HG02571 (cell line): ENCODE measurements around the gene HCN2.

ENCODE experiments used
- ATAC-seq: cut with Tn5 transposase; IDR thresholded peaks from one replicate; pipeline ENCODE4 v1.9.1; 2021; ENCODE audit warnings: mild to moderate bottlenecking, moderate library complexity; ENCODE audit not compliant: unreplicated experiment

HCN2 gene

DNA sequence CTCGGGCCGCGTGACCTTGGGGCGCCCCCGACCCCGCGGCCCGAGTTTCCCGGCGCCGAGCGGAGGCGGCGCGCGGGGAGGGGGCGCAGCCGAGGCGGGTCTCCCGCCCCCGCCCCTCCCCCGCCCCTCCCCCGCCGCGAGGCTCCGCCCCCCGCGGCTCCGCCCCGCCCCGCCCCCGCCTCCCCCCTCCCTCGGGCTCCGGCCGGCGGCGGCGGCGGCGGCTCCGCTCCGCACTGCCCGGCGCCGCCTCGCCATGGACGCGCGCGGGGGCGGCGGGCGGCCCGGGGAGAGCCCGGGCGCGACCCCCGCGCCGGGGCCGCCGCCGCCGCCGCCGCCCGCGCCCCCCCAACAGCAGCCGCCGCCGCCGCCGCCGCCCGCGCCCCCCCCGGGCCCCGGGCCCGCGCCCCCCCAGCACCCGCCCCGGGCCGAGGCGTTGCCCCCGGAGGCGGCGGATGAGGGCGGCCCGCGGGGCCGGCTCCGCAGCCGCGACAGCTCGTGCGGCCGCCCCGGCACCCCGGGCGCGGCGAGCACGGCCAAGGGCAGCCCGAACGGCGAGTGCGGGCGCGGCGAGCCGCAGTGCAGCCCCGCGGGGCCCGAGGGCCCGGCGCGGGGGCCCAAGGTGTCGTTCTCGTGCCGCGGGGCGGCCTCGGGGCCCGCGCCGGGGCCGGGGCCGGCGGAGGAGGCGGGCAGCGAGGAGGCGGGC lies at the start of gene HCN2:
TSS of gene HCN2 (plus strand) at position 189 of the 703 bp plus-strand sequence. CDS start at position 254, 65 bp downstream.
- no peak for ATAC-seq

GRCh38 chr19:540867-541637 lies 48.6 kb upstream of the HCN2 start:
- ATAC-seq = no peak

GRCh38 chr19:541699-542098 lies 48.0 kb upstream of the HCN2 start:
- ATAC-seq = no peak

DNA sequence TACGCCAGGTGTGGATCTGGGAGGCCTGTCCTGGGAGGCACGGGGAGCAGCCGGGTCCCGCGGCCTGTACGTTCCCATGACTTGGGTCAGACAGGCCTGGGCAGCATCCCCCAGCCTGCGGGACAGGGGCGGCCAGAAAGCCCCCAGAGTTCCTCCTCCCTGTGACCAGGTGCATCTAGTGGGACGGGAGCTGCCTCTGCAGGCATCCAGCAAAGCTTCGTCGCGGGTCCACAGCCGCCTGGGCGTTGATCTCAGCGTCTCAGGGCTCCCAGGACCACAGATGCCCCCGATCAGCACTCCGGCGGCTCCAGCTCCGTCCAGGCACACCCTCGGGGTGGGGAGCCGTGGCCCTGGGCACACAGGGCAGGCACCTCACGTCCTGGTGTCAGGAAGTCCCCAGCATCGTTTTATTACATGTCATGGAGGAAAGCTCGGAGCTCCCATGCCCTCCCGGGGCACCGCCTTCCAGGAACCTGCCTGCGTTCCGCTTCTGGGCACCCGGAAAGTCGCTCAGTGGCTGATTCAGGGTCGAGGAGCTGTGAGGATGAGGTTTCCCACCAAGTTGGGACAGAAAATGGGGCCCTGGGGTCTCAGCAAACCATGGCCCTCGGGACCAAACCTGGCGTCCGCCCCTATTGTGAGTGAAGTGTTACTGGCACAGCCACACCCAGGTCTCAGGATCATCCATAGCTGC lies 47.4 kb upstream of the HCN2 start:
- no peak for ATAC-seq

- ATAC-seq = no peak
Measured at GRCh38 chr19:543910-544608, 45.6 kb upstream of the HCN2 start, which contains the start of gene GZMM. Gene GZMM, plus strand, starts transcription at chr19:544053. Its CDS starts 19 bp downstream, at chr19:544072.

- no peak for ATAC-seq
Measured at GRCh38 chr19:547117-547516, 42.6 kb upstream of the HCN2 start.

DNA sequence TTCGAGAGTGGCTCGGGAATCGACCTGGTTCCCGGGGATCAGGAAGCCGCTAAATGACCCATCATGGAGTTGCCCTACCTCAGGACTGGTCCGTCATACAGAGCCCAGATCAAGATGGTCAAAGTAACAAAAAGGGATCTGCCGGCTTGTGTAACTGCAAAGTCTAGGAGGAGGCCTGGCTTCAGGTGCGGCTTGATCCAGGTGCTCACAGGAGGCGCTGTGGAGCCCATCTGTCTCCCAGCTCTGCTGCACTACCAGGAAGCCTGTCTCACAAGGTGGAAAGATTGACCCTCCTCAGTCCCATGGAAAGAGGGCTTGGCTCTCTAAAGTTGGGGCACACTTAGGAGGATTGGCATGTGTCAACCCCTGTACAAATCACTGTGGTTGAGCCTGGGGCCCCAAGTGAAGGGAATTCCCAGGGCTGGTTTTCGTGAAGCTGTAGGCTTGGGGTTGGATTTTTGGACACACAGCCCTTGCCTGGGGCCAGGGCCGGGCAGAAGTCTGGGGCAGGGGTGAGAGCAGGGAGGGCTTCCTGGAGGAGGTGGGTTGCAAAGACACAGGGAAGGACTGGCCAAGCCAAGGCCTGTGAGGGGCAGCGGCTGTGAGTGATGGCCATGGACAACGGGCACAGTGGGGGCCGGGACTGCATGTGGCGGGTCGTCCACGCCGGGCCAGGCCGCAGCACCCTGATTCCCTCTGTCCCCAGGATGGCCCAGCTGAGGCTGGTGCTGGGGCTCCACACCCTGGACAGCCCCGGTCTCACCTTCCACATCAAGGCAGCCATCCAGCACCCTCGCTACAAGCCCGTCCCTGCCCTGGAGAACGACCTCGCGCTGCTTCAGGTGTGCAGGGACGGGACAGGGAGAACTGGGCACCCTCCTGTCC lies 41.6 kb upstream of the HCN2 start:
- no peak for ATAC-seq

DNA sequence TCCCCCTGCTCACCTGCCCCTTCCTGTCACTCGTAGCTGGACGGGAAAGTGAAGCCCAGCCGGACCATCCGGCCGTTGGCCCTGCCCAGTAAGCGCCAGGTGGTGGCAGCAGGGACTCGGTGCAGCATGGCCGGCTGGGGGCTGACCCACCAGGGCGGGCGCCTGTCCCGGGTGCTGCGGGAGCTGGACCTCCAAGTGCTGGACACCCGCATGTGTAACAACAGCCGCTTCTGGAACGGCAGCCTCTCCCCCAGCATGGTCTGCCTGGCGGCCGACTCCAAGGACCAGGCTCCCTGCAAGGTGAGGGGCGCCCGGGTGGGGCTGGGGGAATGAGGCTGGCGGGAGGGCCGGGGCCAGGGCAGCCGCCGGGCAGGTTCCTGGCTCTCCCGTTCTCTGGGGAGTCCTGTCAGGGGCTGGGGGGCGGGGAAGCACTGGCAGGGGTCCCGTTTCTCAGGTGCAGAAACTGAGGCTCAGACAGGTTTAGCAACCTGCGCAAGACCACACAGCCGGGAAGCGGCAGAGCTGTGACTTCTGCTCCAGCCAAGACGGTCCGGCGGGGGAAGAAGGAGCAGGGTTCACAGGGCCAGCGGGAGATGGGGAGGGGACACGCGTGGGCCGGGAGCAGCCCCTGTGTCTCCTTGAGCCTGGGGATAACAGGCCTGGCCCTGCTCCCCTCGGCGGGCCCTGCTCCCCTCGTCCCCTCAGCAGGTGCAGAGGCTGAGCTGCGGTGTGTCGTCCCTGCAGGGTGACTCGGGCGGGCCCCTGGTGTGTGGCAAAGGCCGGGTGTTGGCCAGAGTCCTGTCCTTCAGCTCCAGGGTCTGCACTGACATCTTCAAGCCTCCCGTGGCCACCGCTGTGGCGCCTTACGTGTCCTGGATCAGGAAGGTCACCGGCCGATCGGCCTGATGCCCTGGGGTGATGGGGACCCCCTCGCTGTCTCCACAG lies 40.5 kb upstream of the HCN2 start:
- no peak for ATAC-seq

- no peak for ATAC-seq
Measured at GRCh38 chr19:554817-555216, 34.9 kb upstream of the HCN2 start.

- no peak for ATAC-seq
Measured at GRCh38 chr19:555474-555808, 34.2 kb upstream of the HCN2 start.

DNA sequence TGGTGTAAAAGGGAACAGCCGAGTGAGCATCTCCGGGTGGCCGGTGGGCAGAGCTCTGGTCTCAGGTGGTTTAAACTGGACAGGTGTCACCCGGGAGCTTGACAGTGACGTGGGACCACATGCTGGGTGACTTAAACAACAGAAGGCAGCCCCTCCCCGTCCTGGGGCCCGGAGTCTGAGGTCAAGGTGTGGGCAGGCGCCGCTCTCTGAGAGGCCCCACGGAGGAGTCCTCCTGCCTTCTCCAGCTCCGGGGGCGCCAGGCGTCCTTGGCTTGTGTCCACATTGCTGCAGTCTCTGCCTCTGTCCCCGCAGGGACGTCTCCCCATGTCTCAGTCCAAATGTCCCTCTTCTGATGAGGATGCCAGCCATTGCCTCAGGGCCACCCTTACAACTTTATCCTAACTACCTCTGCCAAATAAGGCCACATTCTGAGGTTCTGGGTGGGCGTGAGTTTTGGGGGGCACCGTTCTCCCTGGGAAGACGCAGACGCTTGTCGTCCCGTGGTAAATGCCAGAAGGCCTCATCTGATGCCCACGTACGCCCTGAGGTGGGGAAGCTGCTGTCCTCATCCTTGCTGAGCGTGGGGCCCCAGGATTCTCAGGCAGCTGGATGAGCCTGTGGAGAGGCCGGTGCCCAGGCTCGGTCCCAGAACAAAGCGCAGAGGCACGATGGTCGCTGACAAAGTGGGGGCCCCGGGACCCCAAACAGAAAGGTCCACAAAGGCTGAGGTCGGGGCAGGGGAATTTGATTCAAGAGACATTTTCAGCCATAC lies 32.9 kb upstream of the HCN2 start:
- ATAC-seq = no peak

DNA sequence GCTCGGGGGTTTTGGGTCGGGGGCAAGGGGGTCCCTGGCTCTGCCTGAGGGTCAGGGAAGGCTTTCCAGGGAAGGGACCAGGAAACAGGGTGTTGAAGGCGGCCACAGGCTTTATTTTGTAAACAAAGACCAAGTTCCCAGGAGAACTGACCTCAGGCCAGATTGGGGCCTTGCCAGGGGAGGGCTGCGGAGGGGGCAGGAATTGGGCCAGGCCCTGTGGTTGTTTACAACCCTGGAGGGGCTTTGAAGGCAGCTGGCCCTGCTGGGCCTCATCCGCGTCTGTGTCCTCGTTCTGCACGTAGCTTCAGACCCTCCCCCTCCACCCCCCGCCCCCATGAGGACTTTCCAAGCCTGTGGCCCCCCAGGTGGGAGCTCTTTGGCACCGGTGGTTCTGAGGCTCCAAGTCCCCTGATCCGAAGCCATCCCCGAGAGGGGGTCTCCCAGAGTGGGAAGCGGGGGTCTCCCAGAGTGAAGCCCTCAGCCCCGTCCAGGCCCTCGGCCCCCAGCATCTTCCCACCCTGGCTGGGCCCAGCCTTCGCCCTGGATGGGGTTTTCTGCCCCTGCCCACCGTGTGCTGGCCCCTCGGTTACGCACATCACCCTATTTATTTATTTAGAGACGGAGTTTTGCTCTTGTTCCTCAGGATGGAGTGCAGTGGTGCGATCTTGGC lies 30.8 kb upstream of the HCN2 start:
- ATAC-seq = no peak

DNA sequence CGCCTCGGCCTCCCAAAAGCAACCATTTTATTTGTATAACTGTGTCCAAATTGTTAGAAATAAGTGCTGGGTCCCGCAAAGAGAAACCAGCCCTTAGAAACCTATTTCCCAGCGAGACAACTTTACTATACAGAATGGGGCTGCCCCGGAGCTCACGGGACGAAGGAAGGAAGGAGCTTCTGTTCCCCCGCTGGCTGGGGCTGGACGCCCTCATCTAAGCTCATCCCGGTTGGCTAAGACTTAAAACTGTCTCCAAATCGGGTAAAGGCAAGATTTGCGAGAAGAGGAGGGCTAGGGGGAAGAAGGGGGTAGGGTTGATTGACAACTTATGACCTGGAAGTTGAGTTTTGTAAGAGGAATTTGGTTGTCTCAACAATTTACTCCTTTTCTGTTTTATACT lies 29.6 kb upstream of the HCN2 start:
- no peak for ATAC-seq

DNA sequence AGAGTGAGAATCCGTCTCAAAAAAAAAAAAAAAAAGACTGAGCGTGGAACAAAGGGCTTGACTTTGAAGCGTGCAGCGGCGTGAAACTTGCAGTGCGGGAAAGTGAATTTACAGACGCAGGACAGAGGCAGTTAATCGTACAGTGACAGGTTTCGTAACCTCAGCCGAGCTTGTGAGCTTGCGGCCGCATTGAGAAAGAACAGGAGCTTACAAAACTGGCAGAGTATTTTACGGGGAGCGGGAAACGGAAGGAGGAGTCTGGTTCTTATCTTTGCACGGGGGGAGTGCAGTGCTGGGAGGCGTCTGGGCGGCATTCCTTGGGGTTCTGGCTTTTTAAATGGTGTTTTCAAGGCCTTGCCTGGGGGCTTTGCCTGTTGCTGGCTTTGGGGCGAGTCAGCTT lies 23.3 kb upstream of the HCN2 start:
- no peak for ATAC-seq

DNA sequence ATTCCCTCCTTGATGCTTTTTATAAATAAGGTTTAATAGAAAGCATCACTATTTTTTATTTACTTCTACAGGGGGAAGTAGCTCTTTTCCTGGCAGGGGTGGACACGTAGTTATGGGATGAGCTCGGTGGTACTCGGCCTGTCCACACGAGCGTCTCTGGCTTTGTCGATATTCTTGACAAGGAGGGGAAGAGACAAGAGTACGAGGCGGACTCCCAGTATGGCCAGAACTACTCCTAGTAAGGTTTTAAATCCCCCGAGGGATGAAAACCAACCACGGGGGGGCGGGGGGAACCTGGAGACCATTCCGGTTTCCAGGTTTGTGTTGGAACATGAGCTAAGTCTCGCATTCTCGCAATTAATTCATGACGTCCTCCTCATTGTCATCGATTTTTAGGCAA lies 22.8 kb upstream of the HCN2 start:
- ATAC-seq = no peak

DNA sequence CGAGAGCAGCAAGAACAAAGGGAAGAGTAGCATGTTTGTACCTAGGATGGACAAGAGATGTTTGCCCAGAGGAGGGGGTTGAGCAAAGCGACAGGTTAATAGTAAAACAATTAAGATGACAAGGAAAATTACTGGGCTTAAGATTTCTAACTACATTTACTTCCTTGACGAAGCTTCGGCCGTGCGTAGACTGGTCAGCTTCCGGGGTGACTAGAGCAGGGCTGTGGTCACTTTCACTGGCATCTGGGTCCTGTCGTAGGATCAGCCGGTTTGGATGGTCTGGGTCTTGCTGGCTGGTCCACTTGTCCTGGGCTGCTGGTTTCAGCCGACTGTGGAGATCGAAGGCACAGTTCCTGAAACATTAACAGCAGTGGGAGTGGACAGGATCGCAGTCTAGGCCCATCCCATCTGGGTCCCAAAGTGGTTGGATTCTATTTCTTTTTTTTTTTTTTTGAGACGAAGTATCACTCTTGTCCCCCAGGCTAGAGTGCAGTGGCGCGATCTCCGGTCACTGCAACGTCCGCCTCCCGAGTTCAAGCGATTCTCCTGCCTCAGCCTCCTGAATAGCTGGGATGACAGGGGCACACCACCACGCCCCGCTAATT lies 22.3 kb upstream of the HCN2 start:
- ATAC-seq = no peak

- no peak for ATAC-seq
Measured at GRCh38 chr19:570251-570686, 19.4 kb upstream of the HCN2 start.
